Measurements from ENCODE around the gene CTSL. TPM values are rescaled to one million over a fixed set of nuclear protein-coding genes. Genes with fewer than 3 reads are reported as not detected.
A peak's percentile ranks its signal among the peaks of the same experiment; 100 is the strongest.

Gene CTSL
- total RNA-seq: 100 to 1,000 TPM; 160 to 932 (median 321) TPM

DNA sequence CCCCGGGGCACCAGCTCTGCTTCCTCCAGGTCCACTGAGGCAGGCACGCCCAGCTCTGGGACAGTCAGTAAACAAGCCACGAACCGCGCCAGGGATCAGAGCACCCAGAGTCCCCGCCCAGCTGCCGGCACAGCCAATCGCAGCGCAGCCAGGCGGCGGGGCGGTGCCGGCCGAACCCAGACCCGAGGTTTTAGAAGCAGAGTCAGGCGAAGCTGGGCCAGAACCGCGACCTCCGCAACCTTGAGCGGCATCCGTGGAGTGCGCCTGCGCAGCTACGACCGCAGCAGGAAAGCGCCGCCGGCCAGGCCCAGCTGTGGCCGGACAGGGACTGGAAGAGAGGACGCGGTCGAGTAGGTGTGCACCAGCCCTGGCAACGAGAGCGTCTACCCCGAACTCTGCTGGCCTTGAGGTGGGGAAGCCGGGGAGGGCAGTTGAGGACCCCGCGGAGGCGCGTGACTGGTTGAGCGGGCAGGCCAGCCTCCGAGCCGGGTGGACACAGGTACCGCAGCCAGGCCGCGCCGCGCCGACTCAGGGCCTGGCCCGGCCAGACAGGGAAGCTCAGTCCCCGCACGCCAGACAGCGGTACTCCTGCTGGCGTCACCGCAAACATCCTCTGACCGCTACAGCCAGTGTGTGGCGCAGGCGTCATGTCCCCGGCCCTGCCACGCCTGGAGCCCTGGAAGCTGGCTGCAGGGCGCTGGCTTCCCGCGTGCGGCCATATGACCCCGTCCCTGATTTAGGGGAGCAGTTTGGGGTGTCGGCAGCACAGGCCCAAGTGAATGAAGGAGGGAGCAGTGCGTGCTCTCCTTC lies at the start of gene CTSL:
Gene CTSL (plus strand): TSS at position 220 of the 810 bp plus-strand sequence. CDS start 1,485 bp downstream, outside the sequence.
- DNase-seq (ENCODE audit: low spot score) (peak; percentile 86), ATAC-seq (ENCODE audit: low FRiP score) (peak; percentile 98)
- TF ChIP-seq, protein P1, sequence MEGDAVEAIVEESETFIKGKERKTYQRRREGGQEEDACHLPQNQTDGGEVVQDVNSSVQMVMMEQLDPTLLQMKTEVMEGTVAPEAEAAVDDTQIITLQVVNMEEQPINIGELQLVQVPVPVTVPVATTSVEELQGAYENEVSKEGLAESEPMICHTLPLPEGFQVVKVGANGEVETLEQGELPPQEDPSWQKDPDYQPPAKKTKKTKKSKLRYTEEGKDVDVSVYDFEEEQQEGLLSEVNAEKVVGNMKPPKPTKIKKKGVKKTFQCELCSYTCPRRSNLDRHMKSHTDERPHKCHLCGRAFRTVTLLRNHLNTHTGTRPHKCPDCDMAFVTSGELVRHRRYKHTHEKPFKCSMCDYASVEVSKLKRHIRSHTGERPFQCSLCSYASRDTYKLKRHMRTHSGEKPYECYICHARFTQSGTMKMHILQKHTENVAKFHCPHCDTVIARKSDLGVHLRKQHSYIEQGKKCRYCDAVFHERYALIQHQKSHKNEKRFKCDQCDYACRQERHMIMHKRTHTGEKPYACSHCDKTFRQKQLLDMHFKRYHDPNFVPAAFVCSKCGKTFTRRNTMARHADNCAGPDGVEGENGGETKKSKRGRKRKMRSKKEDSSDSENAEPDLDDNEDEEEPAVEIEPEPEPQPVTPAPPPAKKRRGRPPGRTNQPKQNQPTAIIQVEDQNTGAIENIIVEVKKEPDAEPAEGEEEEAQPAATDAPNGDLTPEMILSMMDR (IDR thresholded peaks at IDR 0.05): no peak

DNA sequence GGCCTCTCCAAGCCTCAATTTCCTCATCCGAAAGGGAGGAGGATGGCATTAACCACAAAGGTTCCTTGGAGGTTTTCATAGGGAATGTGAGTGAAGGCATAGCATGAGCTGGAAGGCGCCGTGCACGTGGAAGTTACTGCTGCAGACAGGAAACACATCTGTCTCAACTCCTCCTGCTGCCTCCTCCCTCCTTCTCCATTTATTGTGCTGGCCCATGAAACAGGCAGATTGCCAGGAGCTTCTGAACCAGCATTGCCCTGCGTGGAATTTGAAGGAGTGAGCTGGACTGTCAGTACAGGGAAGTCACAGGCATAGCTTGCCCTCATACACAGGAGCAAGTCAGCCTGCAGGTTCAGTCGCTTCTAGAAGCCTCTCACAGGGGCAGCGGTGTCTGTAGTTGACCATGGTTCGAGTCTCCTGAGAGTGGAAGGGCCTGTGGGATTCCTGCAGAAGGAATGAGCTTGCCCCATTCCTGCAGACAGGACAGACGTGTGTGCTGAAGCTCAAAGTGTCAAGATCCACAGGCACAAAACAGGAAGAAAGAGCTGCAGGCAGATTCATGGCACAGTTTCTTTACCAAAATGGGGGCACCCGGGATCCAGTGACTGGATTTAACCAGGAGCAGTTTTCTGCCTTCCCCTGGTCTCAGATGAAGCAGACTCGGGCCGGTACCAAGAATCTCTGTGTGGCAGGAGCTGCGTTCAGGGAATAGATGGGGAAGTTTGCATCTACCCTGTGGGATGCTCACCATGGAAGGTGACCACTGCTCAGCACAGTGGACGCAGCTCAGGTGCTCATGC lies 48.7 kb upstream of the CTSL start:
- DNase-seq (ENCODE audit: low spot score) (no peak), ATAC-seq (ENCODE audit: low FRiP score) (peak; percentile 22)
- TF ChIP-seq, protein P1 (IDR thresholded peaks at IDR 0.05): no peak

DNA sequence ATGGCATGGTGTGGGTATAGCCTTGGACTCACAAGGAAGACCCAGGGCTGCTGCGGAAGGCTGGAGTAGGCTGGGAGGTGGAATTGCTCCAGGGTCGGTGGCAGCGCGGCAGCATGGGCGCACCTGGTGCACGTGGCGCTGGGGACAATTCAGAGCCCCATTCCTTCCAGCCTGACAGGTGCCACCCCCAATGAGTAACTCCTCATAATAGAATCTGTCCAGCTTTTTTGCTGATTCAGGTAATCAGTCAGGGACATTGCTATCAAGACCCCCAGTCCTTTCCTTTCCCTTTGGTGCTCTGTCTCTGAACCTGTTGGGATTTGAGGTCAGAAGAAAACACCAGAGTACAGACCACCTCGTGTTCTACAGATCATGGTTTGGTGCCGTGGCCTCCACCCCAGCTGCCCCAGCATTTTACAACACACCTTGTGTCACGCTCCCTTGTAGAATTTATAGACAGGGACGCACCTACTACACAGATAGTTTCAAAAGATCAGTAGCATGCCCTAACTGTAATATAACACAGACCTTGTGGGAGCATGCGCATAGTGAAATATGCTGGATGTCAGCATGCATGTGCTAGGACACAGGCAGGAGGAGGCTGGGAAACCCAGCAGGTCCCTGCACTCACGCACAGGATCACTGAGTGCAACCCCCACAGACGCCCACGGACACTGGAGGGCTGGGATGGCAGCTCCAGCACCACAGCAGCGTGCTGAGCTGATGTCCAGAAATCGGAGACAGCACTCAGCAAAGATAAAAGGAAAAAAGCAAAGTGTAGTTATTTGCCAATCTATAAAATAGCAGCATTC lies 47.9 kb upstream of the CTSL start:
- TF ChIP-seq, protein P1 (IDR thresholded peaks at IDR 0.05): no peak
- DNase-seq (ENCODE audit: low spot score): no peak
- no peak for ATAC-seq (ENCODE audit: low FRiP score)

- ATAC-seq (ENCODE audit: low FRiP score) (no peak), DNase-seq (ENCODE audit: low spot score) (no peak)
- TF ChIP-seq, protein P1 (IDR thresholded peaks at IDR 0.05): peak in 2 of 3 donors; percentile 45 to 48
Measured at GRCh38 chr9:87678650-87679355, 47.1 kb upstream of the CTSL start.

DNA sequence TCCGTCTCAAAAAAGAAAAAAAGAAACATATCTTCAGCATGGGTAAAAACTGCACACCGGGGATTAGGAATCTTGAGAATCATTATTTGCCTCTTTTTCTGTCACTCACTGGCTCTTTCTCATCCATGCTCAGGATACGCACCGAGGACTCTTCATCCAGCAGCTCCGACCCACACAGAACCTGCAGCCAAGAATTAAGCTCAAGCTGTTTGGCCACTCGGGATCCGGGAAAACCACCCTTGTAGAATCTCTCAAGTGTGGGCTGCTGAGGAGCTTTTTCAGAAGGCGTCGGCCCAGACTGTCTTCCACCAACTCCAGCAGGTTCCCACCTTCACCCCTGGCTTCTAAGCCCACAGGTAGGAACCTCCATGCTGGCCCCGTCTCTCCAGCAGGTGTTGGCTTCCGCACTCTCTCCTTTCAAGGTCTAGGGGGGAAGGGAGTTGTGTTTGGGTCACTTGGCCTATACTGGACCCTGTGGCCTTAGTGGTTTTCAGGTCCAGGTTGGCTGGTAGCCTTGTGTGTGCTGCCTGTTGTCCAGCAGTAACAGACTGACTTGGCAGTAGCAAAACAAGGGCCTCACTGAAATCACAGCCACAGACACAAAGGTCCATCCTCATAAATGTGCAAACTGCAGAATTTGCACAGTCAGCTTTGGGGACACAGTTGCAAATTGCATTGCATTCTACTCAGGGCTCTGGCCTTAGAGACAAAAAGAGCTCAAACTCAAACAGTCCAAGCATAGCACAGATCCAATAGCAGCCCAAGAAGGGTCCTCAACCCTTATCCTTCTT lies 44.5 kb upstream of the CTSL start:
- TF ChIP-seq, protein P1 (IDR thresholded peaks at IDR 0.05): no peak
- DNase-seq (ENCODE audit: low spot score) (no peak), ATAC-seq (ENCODE audit: low FRiP score) (no peak)
